Chondrocyte (in vitro differentiated cells): ENCODE data around the gene PRTFDC1. TPM values are rescaled to one million over a fixed set of nuclear protein-coding genes. Genes with fewer than 3 reads are reported as not detected.

Experiments used
- DNase-seq: peaks from one replicate; pipeline ENCODE4 v3.0.0; 2021; ENCODE audit warnings: mixed read lengths, low spot score
- H3K27ac Mint-ChIP-seq: one replicate; pipeline ENCODE4 v1.8.0; 2021; ENCODE audit warnings: mild to moderate bottlenecking, moderate library complexity, mixed read lengths; ENCODE audit not compliant: unreplicated experiment
- H3K27me3 Mint-ChIP-seq: 2 replicates; pipeline ENCODE4 v1.8.0; 2021; ENCODE audit warnings: low read depth, mixed read lengths
- H3K36me3 Mint-ChIP-seq: 2 replicates; pipeline ENCODE4 v1.8.0; 2021; ENCODE audit warnings: low read depth, mixed read lengths
- H3K4me1 Mint-ChIP-seq: 2 replicates; pipeline ENCODE4 v1.8.0; 2021; ENCODE audit warnings: low read depth, mild to moderate bottlenecking, mixed read lengths
- H3K4me3 Mint-ChIP-seq: one replicate; pipeline ENCODE4 v1.8.0; 2021; ENCODE audit warnings: mild to moderate bottlenecking, moderate library complexity, mixed read lengths; ENCODE audit not compliant: unreplicated experiment
- H3K9me3 Mint-ChIP-seq: 2 replicates; pipeline ENCODE4 v1.8.0; 2021; ENCODE audit warnings: low read depth, mixed read lengths
- total RNA-seq: library from RNA; stranded (reverse); gene quantifications from 3 replicates; pipeline ENCODE4 v1.2.1, GENCODE V29; 2021
- TF ChIP-seq, protein P1 (sequence below): fragments of 200-600 bp; sonication (generic); IDR thresholded peaks from 2 replicates; pipeline ENCODE4 v1.5.0; 2021; ENCODE audit warnings: antibody characterized with exemption, mild to moderate bottlenecking, moderate library complexity

PRTFDC1 gene
- total RNA-seq, 1 donor from 2014 or later: 13.1 TPM

GRCh38 chr10:24915304-24915703, 37.1 kb downstream of the PRTFDC1 start:
- DNase-seq: no peak
- no peak overlapping the region for H3K27ac Mint-ChIP-seq
- H3K9me3 Mint-ChIP-seq: no peaks in the 10 kb centered on the region
- no peaks in the 10 kb centered on the region for H3K27me3 Mint-ChIP-seq
- peaks cover 5% of the 10 kb centered on the region for H3K4me1 Mint-ChIP-seq
- H3K36me3 Mint-ChIP-seq: peaks cover 2% of the 10 kb centered on the region
- TF ChIP-seq, protein P1, sequence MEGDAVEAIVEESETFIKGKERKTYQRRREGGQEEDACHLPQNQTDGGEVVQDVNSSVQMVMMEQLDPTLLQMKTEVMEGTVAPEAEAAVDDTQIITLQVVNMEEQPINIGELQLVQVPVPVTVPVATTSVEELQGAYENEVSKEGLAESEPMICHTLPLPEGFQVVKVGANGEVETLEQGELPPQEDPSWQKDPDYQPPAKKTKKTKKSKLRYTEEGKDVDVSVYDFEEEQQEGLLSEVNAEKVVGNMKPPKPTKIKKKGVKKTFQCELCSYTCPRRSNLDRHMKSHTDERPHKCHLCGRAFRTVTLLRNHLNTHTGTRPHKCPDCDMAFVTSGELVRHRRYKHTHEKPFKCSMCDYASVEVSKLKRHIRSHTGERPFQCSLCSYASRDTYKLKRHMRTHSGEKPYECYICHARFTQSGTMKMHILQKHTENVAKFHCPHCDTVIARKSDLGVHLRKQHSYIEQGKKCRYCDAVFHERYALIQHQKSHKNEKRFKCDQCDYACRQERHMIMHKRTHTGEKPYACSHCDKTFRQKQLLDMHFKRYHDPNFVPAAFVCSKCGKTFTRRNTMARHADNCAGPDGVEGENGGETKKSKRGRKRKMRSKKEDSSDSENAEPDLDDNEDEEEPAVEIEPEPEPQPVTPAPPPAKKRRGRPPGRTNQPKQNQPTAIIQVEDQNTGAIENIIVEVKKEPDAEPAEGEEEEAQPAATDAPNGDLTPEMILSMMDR: no peak
- no peak overlapping the region for H3K4me3 Mint-ChIP-seq

- no peaks in the 10 kb centered on the region for H3K9me3 Mint-ChIP-seq
- DNase-seq: no peak
- H3K4me3 Mint-ChIP-seq: no peak overlapping the region
- no peaks in the 10 kb centered on the region for H3K27me3 Mint-ChIP-seq
- peak overlapping the region; percentile 76 for H3K27ac Mint-ChIP-seq
- H3K36me3 Mint-ChIP-seq: no peaks in the 10 kb centered on the region
- peaks cover 6% of the 10 kb centered on the region for H3K4me1 Mint-ChIP-seq
- TF ChIP-seq, protein P1: no peak
Observed at GRCh38 chr10:24914148-24914547, 38.3 kb downstream of the PRTFDC1 start.

DNA sequence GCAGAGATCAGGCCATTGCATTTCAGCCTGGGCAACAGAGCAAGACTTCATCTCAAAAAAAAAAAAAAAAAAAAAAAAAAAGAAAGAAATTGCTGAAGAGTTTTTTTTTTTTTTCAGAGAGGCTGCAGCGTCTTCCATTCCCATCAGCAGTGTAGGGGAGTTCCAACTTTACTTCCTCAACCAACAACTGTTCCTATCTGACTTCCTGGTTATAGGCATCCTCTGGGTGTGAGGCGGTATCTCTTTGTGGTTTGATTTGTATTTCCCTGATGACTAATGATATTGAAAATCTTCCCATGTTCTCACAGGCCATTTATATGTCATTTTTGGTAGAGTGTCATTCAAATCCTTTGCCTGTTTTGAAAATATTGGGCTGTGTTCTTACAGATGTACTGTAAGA, 40.2 kb downstream of the PRTFDC1 start:
- no peaks in the 10 kb centered on the region for H3K27me3 Mint-ChIP-seq
- peaks cover 15% of the 10 kb centered on the region for H3K4me1 Mint-ChIP-seq
- H3K27ac Mint-ChIP-seq: no peak overlapping the region
- no peaks in the 10 kb centered on the region for H3K36me3 Mint-ChIP-seq
- TF ChIP-seq, protein P1: no peak
- no peak overlapping the region for H3K4me3 Mint-ChIP-seq
- H3K9me3 Mint-ChIP-seq: no peaks in the 10 kb centered on the region
- no peak for DNase-seq

- TF ChIP-seq, protein P1: no peak
- no peaks in the 10 kb centered on the region for H3K36me3 Mint-ChIP-seq
- no peak overlapping the region for H3K27ac Mint-ChIP-seq
- DNase-seq: no peak
- no peaks in the 10 kb centered on the region for H3K9me3 Mint-ChIP-seq
- H3K4me1 Mint-ChIP-seq: peaks cover 15% of the 10 kb centered on the region
- H3K27me3 Mint-ChIP-seq: no peaks in the 10 kb centered on the region
- no peak overlapping the region for H3K4me3 Mint-ChIP-seq
Observed at GRCh38 chr10:24911029-24911428, 41.4 kb downstream of the PRTFDC1 start.

DNA sequence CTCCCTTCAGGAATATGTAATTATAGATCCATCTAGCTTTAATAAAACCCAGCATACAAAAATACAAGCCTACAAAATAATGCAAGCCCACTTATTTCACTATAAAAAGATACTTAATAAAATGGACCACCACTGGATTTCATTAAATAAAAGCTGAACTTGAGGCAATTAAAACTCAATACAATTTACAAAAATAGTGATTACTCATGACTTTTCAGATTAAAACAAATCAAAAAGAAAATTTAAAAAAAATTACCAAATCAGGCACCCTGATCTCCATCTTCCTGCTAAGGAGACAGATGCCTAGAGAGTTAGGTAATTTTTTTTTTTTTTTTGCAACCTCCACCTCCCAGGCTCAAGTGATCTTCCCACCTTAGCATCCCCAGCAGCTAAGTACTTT, 41.8 kb downstream of the PRTFDC1 start:
- no peaks in the 10 kb centered on the region for H3K27me3 Mint-ChIP-seq
- H3K9me3 Mint-ChIP-seq: no peaks in the 10 kb centered on the region
- no peaks in the 10 kb centered on the region for H3K36me3 Mint-ChIP-seq
- no peak for DNase-seq
- TF ChIP-seq, protein P1: no peak
- H3K27ac Mint-ChIP-seq: no peak overlapping the region
- no peak overlapping the region for H3K4me3 Mint-ChIP-seq
- peaks cover 15% of the 10 kb centered on the region for H3K4me1 Mint-ChIP-seq
